ENCODE data around the gene HOXB3. TPM values are rescaled to one million over a fixed set of nuclear protein-coding genes. Genes with fewer than 3 reads are reported as not detected.
A peak's percentile ranks its signal among the peaks of the same experiment; 100 is the strongest.

Gene HOXB3
- total and polyA plus RNA-seq, 2 of the 4 experiments (the other 2 are of a cell fraction): 6.3 to 59.6 TPM

DNA sequence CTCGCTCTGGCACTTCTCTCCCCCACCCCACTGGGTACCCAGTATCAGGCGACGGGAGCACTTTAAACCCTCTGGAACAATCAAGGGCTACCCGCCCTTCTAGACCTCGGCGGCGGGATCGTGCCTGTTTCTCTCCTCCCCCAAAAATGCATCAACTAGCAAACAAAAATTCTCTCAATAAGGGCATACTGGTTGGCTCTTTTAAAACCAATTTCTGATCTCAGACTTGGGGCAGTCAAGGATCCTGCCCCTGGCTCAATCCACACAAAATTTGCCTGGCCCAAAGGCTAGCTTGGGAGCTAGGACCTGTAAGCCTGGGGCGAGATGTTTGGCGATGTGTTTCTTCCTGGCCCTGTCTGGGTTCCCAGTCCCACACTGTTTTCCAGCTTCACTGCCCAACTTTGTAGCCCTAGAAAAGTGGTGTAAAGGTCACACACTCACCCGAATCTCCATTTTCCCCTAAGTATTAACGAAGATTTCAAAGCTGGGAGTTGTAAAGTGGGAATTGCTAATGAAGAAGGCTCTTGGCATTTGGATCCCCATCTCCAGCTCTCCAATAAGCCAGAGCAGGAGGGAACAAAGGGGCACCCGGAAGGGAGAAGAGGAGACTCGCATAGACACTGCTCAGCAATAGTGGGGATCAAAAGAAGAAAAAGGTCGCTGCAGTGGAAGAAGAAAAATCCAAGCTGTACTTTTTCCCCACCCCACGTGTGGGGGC, 30.8 kb downstream of the HOXB3 start:
- Histone ChIP-seq H4K5ac (ENCODE audit: low read depth, low read length) (peak overlapping the region; percentile 95), H3K27me3 (ENCODE audit: control insufficient read depth, insufficient read depth, low read length) (no peaks in the 10 kb centered on the region), H3K4me3 (ENCODE audit: insufficient read depth, low read depth, low read length) (peak overlapping the region; percentile 30), H3K79me1 (ENCODE audit: low read depth in 1 of 2, low read length in 2 of 2) (peaks cover 0 to 12% of the 10 kb centered on the region in 2 experiments; a peak in 1 of 4 replicates), H2AK5ac (ENCODE audit: low read depth, low read length) (peak overlapping the region; percentile 81), H2BK5ac (ENCODE audit: low read depth, low read length, poor library complexity, severe bottlenecking) (peak overlapping the region; percentile 95), H3K36me3 (ENCODE audit: control insufficient read depth, insufficient read depth, low read length) (peaks cover 32% of the 10 kb centered on the region; the same call in 1 of the 2 replicates), H4K8ac (ENCODE audit: low read depth in 2 of 2, low read length in 2 of 2) (peak overlapping the region; percentile 62 to 74), H2AK9ac (replicated peaks; ENCODE audit: low read depth, low read length, poor library complexity) (peak overlapping the region; percentile 91), H2BK15ac (ENCODE audit: low read depth, low read length) (peak overlapping the region; percentile 61; the same call in 2 of the 3 replicates), H4K91ac (ENCODE audit: insufficient read depth, low read depth, low read length) (peak overlapping the region; percentile 68), H3K4ac (ENCODE audit: low read depth, low read length) (peak overlapping the region; percentile 98), H3K4me2 (ENCODE audit: low read depth, low read length) (peak overlapping the region; percentile 92), H3K9me3 (ENCODE audit: control insufficient read depth, insufficient read depth, low read length) (no peaks in the 10 kb centered on the region), H3K56ac (ENCODE audit: extremely low read depth, insufficient read depth, low read length) (peak overlapping the region; percentile 91), H3K27ac (ENCODE audit: insufficient read depth, low read length) (peak overlapping the region; percentile 93), H3K14ac (replicated peaks; ENCODE audit: low read depth, low read length) (peak overlapping the region; percentile 66), H2BK20ac (ENCODE audit: low read depth, low read length) (peak overlapping the region; percentile 66), H2BK120ac (ENCODE audit: low read depth, low read length) (peak overlapping the region; percentile 87), H3K9ac (ENCODE audit: low read depth, low read length) (peak overlapping the region; percentile 95), H3K4me1 (ENCODE audit: control insufficient read depth, insufficient read depth, low read length) (peaks cover 68% of the 10 kb centered on the region), H4K20me1 (ENCODE audit: insufficient read depth, low read length) (peaks cover 21% of the 10 kb centered on the region), H3K9me1 (ENCODE audit: insufficient read depth, low read length) (peaks cover 4% of the 10 kb centered on the region), H3K18ac (ENCODE audit: low read depth, low read length) (peak overlapping the region; percentile 89), H2AFZ (replicated peaks; ENCODE audit: low read length, poor library complexity) (peak overlapping the region; percentile 60), H3K23ac (ENCODE audit: low read depth, low read length) (peak overlapping the region; percentile 99)
- 0% methylated on average over 5 of the region's 16 CpGs; no CpG with 5 or more reads in 1 of the 2 experiments for WGBS, 2 experiments (ENCODE audit: extremely low coverage in 2 of 2, insufficient read length in 1 of 2)
- no TSS peak for BruUV-seq (replicated peaks)
- in situ Hi-C loops (cut with MboI; ENCODE audit: low sequenced_read_pairs): no loop called here
- ATAC-seq (ENCODE audit: low read depth) (no peak), DNase-seq (no peak)
- ChIA-PET CTCF (interaction anchor here (1.0 kb wide), 1 partner anchor 207 kb away, joined by 3 read pairs; no protein-coding TSS in a partner anchor), POLR2A (ENCODE audit: unreplicated experiment) (interaction anchor here (0.9 kb wide), 2 partner anchors 15 to 29 kb away, joined by 3 read pairs; no protein-coding TSS in a partner anchor)
- TF ChIP-seq, protein P1, sequence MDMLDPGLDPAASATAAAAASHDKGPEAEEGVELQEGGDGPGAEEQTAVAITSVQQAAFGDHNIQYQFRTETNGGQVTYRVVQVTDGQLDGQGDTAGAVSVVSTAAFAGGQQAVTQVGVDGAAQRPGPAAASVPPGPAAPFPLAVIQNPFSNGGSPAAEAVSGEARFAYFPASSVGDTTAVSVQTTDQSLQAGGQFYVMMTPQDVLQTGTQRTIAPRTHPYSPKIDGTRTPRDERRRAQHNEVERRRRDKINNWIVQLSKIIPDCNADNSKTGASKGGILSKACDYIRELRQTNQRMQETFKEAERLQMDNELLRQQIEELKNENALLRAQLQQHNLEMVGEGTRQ (IDR thresholded peaks at IDR 0.05; ENCODE audit: low read depth, low read length): no peak
- TF ChIP-seq, protein P2, sequence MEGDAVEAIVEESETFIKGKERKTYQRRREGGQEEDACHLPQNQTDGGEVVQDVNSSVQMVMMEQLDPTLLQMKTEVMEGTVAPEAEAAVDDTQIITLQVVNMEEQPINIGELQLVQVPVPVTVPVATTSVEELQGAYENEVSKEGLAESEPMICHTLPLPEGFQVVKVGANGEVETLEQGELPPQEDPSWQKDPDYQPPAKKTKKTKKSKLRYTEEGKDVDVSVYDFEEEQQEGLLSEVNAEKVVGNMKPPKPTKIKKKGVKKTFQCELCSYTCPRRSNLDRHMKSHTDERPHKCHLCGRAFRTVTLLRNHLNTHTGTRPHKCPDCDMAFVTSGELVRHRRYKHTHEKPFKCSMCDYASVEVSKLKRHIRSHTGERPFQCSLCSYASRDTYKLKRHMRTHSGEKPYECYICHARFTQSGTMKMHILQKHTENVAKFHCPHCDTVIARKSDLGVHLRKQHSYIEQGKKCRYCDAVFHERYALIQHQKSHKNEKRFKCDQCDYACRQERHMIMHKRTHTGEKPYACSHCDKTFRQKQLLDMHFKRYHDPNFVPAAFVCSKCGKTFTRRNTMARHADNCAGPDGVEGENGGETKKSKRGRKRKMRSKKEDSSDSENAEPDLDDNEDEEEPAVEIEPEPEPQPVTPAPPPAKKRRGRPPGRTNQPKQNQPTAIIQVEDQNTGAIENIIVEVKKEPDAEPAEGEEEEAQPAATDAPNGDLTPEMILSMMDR (conservative IDR thresholded peaks at IDR 0.05; ENCODE audit: low read depth, low read length): 0 out of 2 replicates have a peak, but pooled peaks have one; percentile 10
- dilution Hi-C loops (cut with HindIII; ENCODE audit: low sequenced_read_pairs, unreplicated experiment): no loop called here
- intact Hi-C loops (cut with micrococcal nuclease): no loop called here
